Left ventricle myocardium inferior (tissue), 1 donor: ENCODE data around the gene RPS15. TPM values are rescaled to one million over a fixed set of nuclear protein-coding genes. Genes with fewer than 3 reads are reported as not detected.
A peak's percentile ranks its signal among the peaks of the same experiment; 100 is the strongest.

Source experiments
- DNase-seq: peaks from one replicate; pipeline ENCODE4 v3.0.0-alpha.2; 2020
- H3K27ac ChIP-seq: fragments of 200-600 bp; replicated peaks from 2 replicates; pipeline ENCODE4 v1.8.0; 2021
- H3K27me3 ChIP-seq: fragments of 200-600 bp; 2 replicates; pipeline ENCODE4 v1.8.0; 2021; ENCODE audit warnings: low read depth
- H3K36me3 ChIP-seq: fragments of 200-600 bp; 2 replicates; pipeline ENCODE4 v1.8.0; 2021
- H3K4me1 ChIP-seq: fragments of 200-600 bp; 2 replicates; pipeline ENCODE4 v1.8.0; 2021
- H3K4me3 ChIP-seq: fragments of 200-600 bp; 2 replicates; pipeline ENCODE4 v1.8.0; 2021; ENCODE audit warnings: mild to moderate bottlenecking, moderate library complexity
- H3K9me3 ChIP-seq: fragments of 200-600 bp; replicated peaks from 2 replicates; pipeline ENCODE4 v1.8.0; 2021
- CTCF ChIP-seq: fragments of 200-600 bp; IDR thresholded peaks from 2 replicates; pipeline ENCODE4 v1.8.0; 2021; ENCODE audit warnings: antibody characterized with exemption, mild to moderate bottlenecking, borderline replicate concordance
- intact Hi-C: fragments of 100-400 bp; cut with micrococcal nuclease; formaldehyde crosslinking; loops from one replicate; pipeline ENCODE4 v1.11.0; 2022
- total RNA-seq: library from RNA; stranded (reverse); fragmentation: NEBNext Ultra II Directional; extraction: Animal tissue kit (Norgen Biotek cat#: 25700); gene quantifications from one replicate; pipeline ENCODE4 v1.2.1, GENCODE V29; 2021
- donor health status: DM: no; HTN: yes; CAD: no; lungs with severe emphysema.

The RPS15 gene
- total RNA-seq, 1 donor from 2014 or later: 588 TPM

GRCh38 chr19:1411255-1412191 lies 26.7 kb upstream of the RPS15 start:
- intact Hi-C loops: no loop called here
- H3K4me1 ChIP-seq: peaks cover 93% of the 10 kb centered on the region
- peak overlapping the region; percentile 86 for H3K4me3 ChIP-seq
- TF ChIP-seq CTCF: no peak
- peak; percentile 80 for DNase-seq
- H3K27ac ChIP-seq: peak overlapping the region; percentile 96
- H3K27me3 ChIP-seq: no peaks in the 10 kb centered on the region
- peaks cover 10% of the 10 kb centered on the region for H3K36me3 ChIP-seq
- H3K9me3 ChIP-seq: no peaks in the 10 kb centered on the region

GRCh38 chr19:1412323-1412923 lies 25.8 kb upstream of the RPS15 start:
- Histone ChIP-seq H3K27ac (peak overlapping the region; percentile 96), H3K36me3 (peaks cover 10% of the 10 kb centered on the region), H3K4me1 (peaks cover 97% of the 10 kb centered on the region), H3K9me3 (no peaks in the 10 kb centered on the region), H3K4me3 (no peak overlapping the region), H3K27me3 (no peaks in the 10 kb centered on the region)
- no peak for DNase-seq
- no peak for TF ChIP-seq CTCF
- intact Hi-C loops: no loop called here

GRCh38 chr19:1412995-1413800 lies 25.0 kb upstream of the RPS15 start:
- H3K36me3 ChIP-seq: peaks cover 10% of the 10 kb centered on the region
- no peak for DNase-seq
- no peak for TF ChIP-seq CTCF
- H3K27ac ChIP-seq: peak overlapping the region; percentile 14
- intact Hi-C loops: no loop called here
- H3K27me3 ChIP-seq: no peaks in the 10 kb centered on the region
- H3K9me3 ChIP-seq: no peaks in the 10 kb centered on the region
- H3K4me3 ChIP-seq: no peak overlapping the region
- H3K4me1 ChIP-seq: peaks cover 100% of the 10 kb centered on the region

- peaks cover 84% of the 10 kb centered on the region for H3K4me1 ChIP-seq
- intact Hi-C loops: no loop called here
These were observed 22.0 kb upstream of the RPS15 start for GRCh38 chr19:1416014-1416841.

More at GRCh38 chr19:1416014-1416841, 22.0 kb upstream of the RPS15 start:
- Histone ChIP-seq H3K36me3 (peaks cover 29% of the 10 kb centered on the region), H3K9me3 (no peaks in the 10 kb centered on the region), H3K4me3 (peak overlapping the region; percentile 46), H3K27ac (peak overlapping the region; percentile 80), H3K27me3 (no peaks in the 10 kb centered on the region)
- TF ChIP-seq CTCF: no peak
- DNase-seq: no peak
